ENCODE data around the gene SRRM5.
A peak's percentile ranks its signal among the peaks of the same experiment; 100 is the strongest.

Gene SRRM5

DNA sequence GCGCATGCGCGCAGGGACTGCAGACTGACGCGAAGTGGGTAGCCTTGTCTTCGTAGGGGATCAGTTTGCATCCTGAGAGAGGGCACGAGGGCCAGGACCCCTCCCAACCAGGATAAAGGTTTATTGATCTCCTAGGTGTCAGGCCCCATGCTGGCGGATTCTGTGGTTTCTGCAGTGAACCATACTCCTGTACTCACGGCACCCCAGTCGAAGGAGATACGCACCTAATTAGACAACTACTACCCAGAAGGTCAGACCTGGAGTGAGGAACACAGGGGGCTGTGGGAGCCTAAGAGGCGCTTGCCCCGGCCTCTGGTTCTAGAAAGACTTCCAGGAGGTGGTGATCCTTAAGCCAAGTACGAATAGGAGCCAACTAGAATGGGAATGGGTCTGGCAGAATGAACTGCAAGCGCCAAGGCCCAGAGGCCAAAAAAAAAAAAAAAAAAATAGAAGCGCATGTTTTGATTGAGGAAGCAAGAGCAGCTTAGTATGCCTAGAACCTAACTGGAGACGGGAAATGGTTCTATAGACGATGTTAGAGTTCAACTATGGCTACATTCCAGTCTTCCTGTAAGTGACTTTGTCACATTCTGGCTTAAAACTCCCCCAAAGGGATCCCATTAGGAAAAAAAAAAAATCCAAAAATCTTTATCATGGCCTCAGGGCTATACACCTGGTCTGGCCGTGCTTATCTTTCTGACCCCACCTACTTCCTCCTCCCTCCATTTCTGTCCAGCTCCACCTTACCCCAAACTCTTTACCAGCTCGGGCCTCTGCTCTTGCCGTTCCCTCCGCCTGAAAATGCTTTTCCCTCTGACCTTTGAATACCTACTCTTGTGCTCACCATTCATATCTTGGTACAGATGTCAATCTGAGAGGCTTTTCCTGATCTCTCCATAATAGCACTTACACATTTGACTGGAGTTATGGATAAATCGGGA, 8.4 kb downstream of the SRRM5 start:
- H3F3A ChIP-seq (ENCODE audit: control insufficient read depth, insufficient read depth) = peaks cover 5% of the 10 kb centered on the region; the same call in 1 of the 2 replicates
- H3K4me3 ChIP-seq (ENCODE audit: low read length) = peak overlapping the region; percentile 100
- no peak for TF ChIP-seq EZH2phosphoT487 (IDR thresholded peaks at IDR 0.05; ENCODE audit: borderline replicate concordance, low read length)
- TF ChIP-seq, protein P1, sequence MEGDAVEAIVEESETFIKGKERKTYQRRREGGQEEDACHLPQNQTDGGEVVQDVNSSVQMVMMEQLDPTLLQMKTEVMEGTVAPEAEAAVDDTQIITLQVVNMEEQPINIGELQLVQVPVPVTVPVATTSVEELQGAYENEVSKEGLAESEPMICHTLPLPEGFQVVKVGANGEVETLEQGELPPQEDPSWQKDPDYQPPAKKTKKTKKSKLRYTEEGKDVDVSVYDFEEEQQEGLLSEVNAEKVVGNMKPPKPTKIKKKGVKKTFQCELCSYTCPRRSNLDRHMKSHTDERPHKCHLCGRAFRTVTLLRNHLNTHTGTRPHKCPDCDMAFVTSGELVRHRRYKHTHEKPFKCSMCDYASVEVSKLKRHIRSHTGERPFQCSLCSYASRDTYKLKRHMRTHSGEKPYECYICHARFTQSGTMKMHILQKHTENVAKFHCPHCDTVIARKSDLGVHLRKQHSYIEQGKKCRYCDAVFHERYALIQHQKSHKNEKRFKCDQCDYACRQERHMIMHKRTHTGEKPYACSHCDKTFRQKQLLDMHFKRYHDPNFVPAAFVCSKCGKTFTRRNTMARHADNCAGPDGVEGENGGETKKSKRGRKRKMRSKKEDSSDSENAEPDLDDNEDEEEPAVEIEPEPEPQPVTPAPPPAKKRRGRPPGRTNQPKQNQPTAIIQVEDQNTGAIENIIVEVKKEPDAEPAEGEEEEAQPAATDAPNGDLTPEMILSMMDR (IDR thresholded peaks at IDR 0.05; ENCODE audit: low read depth, low read length, poor library complexity, severe bottlenecking) = no peak
- H3K36me3 ChIP-seq (ENCODE audit: control insufficient read depth, low read length) = peaks cover 15% of the 10 kb centered on the region
- peak overlapping the region; percentile 93 for H3K27ac ChIP-seq (ENCODE audit: low read depth, low read length)
- peaks cover 50% of the 10 kb centered on the region for H3K79me2 ChIP-seq (ENCODE audit: control insufficient read depth, low read length)
- peak overlapping the region; percentile 97 for H3K4me2 ChIP-seq (ENCODE audit: low read length)
- H3K4me1 ChIP-seq (ENCODE audit: control insufficient read depth, low read length) = peaks cover 34% of the 10 kb centered on the region
- H3K9me3 ChIP-seq (ENCODE audit: control insufficient read depth, insufficient read depth, low read length) = no peaks in the 10 kb centered on the region
- H4K20me1 ChIP-seq (ENCODE audit: control insufficient read depth, insufficient read depth, low read depth, low read length) = no peaks in the 10 kb centered on the region
- no peaks in the 10 kb centered on the region for H3K9me2 ChIP-seq (replicated peaks; ENCODE audit: control insufficient read depth, low read length)
- H3K27me3 ChIP-seq (ENCODE audit: control insufficient read depth, low read length) = no peaks in the 10 kb centered on the region

DNA sequence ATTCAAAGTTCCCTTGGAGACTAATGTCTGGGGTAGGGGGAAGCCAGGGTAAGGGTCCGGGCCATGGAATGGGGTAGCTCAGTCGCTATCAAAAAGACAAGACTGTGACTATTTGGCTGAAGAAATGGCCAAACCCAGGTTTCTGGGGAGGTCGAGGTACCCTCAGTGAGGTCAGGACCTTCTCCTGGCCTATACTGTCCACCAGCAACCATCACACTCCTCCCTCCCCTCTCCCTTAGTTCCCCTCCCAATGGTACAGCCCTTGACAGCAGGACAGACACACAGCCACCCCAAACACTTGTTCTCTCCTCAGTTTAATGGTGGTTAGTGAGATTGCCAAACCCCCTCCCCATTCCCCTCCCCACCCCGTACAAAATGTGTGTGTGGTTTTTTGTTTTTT, 10.2 kb downstream of the SRRM5 start:
- no peak overlapping the region for H3K4me2 ChIP-seq (ENCODE audit: low read length)
- H3K4me1 ChIP-seq (ENCODE audit: control insufficient read depth, low read length) = peaks cover 34% of the 10 kb centered on the region
- peaks cover 15% of the 10 kb centered on the region for H3K36me3 ChIP-seq (ENCODE audit: control insufficient read depth, low read length)
- TF ChIP-seq, protein P1 (IDR thresholded peaks at IDR 0.05; ENCODE audit: low read depth, low read length, poor library complexity, severe bottlenecking) = no peak
- TF ChIP-seq EZH2phosphoT487 (IDR thresholded peaks at IDR 0.05; ENCODE audit: borderline replicate concordance, low read length) = no peak
- no peaks in the 10 kb centered on the region for H3K27me3 ChIP-seq (ENCODE audit: control insufficient read depth, low read length)
- H3K4me3 ChIP-seq (ENCODE audit: low read length) = no peak overlapping the region
- H4K20me1 ChIP-seq (ENCODE audit: control insufficient read depth, insufficient read depth, low read depth, low read length) = no peaks in the 10 kb centered on the region
- no peaks in the 10 kb centered on the region for H3K9me3 ChIP-seq (ENCODE audit: control insufficient read depth, insufficient read depth, low read length)
- H3F3A ChIP-seq (ENCODE audit: control insufficient read depth, insufficient read depth) = peaks cover 5% of the 10 kb centered on the region; the same call in 1 of the 2 replicates
- H3K9me2 ChIP-seq (replicated peaks; ENCODE audit: control insufficient read depth, low read length) = no peaks in the 10 kb centered on the region
- no peak overlapping the region for H3K27ac ChIP-seq (ENCODE audit: low read depth, low read length)
- H3K79me2 ChIP-seq (ENCODE audit: control insufficient read depth, low read length) = peaks cover 32% of the 10 kb centered on the region

DNA sequence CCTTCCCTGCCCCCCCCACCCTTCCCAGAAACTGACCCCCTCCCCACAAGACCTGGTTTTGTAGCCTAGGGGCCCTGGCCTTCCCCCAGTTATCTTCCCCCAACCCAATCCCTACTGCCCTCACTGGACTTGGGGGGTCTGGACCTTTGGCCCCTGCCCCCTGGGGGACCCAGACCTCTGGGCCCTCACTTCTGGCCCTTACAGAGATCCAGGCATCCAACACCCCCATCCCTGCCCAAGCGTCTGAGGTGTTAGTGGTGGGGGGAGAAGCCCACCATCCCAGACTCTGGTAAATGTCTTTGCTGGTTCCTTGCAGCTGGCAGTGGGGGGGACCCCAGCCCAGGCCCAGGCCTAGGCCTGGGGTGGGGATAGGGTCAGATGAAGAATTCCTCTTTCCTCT, 11.1 kb downstream of the SRRM5 start:
- Histone ChIP-seq H3F3A (ENCODE audit: control insufficient read depth, insufficient read depth) (peaks cover 5% of the 10 kb centered on the region; the same call in 1 of the 2 replicates), H3K4me3 (ENCODE audit: low read length) (no peak overlapping the region), H3K36me3 (ENCODE audit: control insufficient read depth, low read length) (peaks cover 15% of the 10 kb centered on the region), H3K27ac (ENCODE audit: low read depth, low read length) (no peak overlapping the region), H3K9me3 (ENCODE audit: control insufficient read depth, insufficient read depth, low read length) (no peaks in the 10 kb centered on the region), H3K27me3 (ENCODE audit: control insufficient read depth, low read length) (no peaks in the 10 kb centered on the region), H3K4me2 (ENCODE audit: low read length) (no peak overlapping the region), H4K20me1 (ENCODE audit: control insufficient read depth, insufficient read depth, low read depth, low read length) (no peaks in the 10 kb centered on the region), H3K79me2 (ENCODE audit: control insufficient read depth, low read length) (peaks cover 24% of the 10 kb centered on the region), H3K9me2 (replicated peaks; ENCODE audit: control insufficient read depth, low read length) (no peaks in the 10 kb centered on the region), H3K4me1 (ENCODE audit: control insufficient read depth, low read length) (peaks cover 34% of the 10 kb centered on the region)
- TF ChIP-seq, protein P1 (IDR thresholded peaks at IDR 0.05; ENCODE audit: low read depth, low read length, poor library complexity, severe bottlenecking) = no peak
- TF ChIP-seq EZH2phosphoT487 (IDR thresholded peaks at IDR 0.05; ENCODE audit: borderline replicate concordance, low read length) = no peak

Measured in DOHH2 (cell line).